ENCODE results near the gene THUMPD3. TPM values are rescaled to one million over a fixed set of nuclear protein-coding genes. Genes with fewer than 3 reads are reported as not detected.
A peak's percentile ranks its signal among the peaks of the same experiment; 100 is the strongest.

Gene THUMPD3
- total and polyA plus RNA-seq, 2 of the 13 experiments (the other 11 are each of a cell fraction or from before 2014, with no cell fraction given), result 31.2 to 44.1 TPM

GRCh38 chr3:9399746-9400145 lies 36.9 kb downstream of the THUMPD3 start (continued):
- TF ChIP-seq ZNF362 (CRISPR knock-in tag; IDR thresholded peaks at IDR 0.05; ENCODE audit: borderline replicate concordance), result peak; percentile 84; the same call in 1 of the 2 replicates
- no peak for TF ChIP-seq ZNF263 (CRISPR knock-in tag; IDR thresholded peaks at IDR 0.05)
- peak; percentile 84 for TF ChIP-seq SAP130 (CRISPR knock-in tag; IDR thresholded peaks at IDR 0.05; ENCODE audit: low read depth)
- TF ChIP-seq ZNF143 (CRISPR knock-in tag; IDR thresholded peaks at IDR 0.05), result no peak
- TF ChIP-seq HMGXB4 (CRISPR knock-in tag; IDR thresholded peaks at IDR 0.05; ENCODE audit: borderline replicate concordance in 1 of 2, low read depth in 1 of 2), result no peak
- TF ChIP-seq RBM22 (optimal IDR thresholded peaks at IDR 0.05; ENCODE audit: low read length), result peak; percentile 42
- no peak for TF ChIP-seq ZNF383 (CRISPR knock-in tag; IDR thresholded peaks at IDR 0.05; ENCODE audit: borderline replicate concordance)
- peak; percentile 42; the same call in 1 of the 2 replicates for TF ChIP-seq NFRKB (IDR thresholded peaks at IDR 0.05)
- no peak for TF ChIP-seq ZNF441 (CRISPR knock-in tag; IDR thresholded peaks at IDR 0.05; ENCODE audit: borderline replicate concordance)
- no peak for TF ChIP-seq ZNF3 (CRISPR knock-in tag; IDR thresholded peaks at IDR 0.05)
- TF ChIP-seq AFF4 (CRISPR knock-in tag; IDR thresholded peaks at IDR 0.05), result 0 out of 2 replicates have a peak, but pooled peaks have one; percentile 35
- TF ChIP-seq ZNF576 (CRISPR knock-in tag; IDR thresholded peaks at IDR 0.05), result no peak
- TF ChIP-seq ZNF629 (CRISPR knock-in tag; conservative IDR thresholded peaks at IDR 0.05), result no peak
- TF ChIP-seq ZNF205 (CRISPR knock-in tag; IDR thresholded peaks at IDR 0.05), result no peak
- TF ChIP-seq MNT (IDR thresholded peaks at IDR 0.05), result no peak
- TF ChIP-seq HNRNPK (IDR thresholded peaks at IDR 0.05; ENCODE audit: low read depth, low read length, poor library complexity, severe bottlenecking), result no peak
- TF ChIP-seq ZNF276 (CRISPR knock-in tag; IDR thresholded peaks at IDR 0.05; ENCODE audit: low read depth), result no peak
- no peak for TF ChIP-seq WIZ (CRISPR knock-in tag; IDR thresholded peaks at IDR 0.05)
- TF ChIP-seq MZF1 (CRISPR knock-in tag; IDR thresholded peaks at IDR 0.05; ENCODE audit: borderline replicate concordance), result no peak
- TF ChIP-seq ZNF451 (CRISPR knock-in tag; IDR thresholded peaks at IDR 0.05), result no peak
- TF ChIP-seq ZNF530 (CRISPR knock-in tag; IDR thresholded peaks at IDR 0.05; ENCODE audit: low read depth), result no peak

Data from HepG2 (cell line).